Neural cell (in vitro differentiated cells): ENCODE data around the gene DACT2.

Experiments used
- CTCF ChIP-seq: fragments of 450-650 bp; IDR thresholded peaks from 2 replicates; pipeline ENCODE4 v1.5.1; 2014; ENCODE audit warnings: antibody characterized with exemption, mild to moderate bottlenecking, moderate library complexity; ENCODE audit not compliant: poor library complexity, severe bottlenecking
- EP300 ChIP-seq: fragments of 450-650 bp; conservative IDR thresholded peaks from 2 replicates; pipeline ENCODE4 v1.6.1; 2014; ENCODE audit warnings: antibody characterized with exemption, mild to moderate bottlenecking, moderate library complexity; ENCODE audit not compliant: poor library complexity, severe bottlenecking
- POLR2AphosphoS5 ChIP-seq: IDR thresholded peaks from 2 replicates; pipeline ENCODE4 v1.6.1; 2012
- SMC3 ChIP-seq: fragments of 450-650 bp; conservative IDR thresholded peaks from 2 replicates; pipeline ENCODE4 v1.6.1; 2014; ENCODE audit warnings: antibody characterized with exemption, mild to moderate bottlenecking, moderate library complexity; ENCODE audit not compliant: poor library complexity
- TAF1 ChIP-seq: IDR thresholded peaks from 2 replicates; pipeline ENCODE4 v1.6.1; 2012; ENCODE audit warnings: low read depth

- TF ChIP-seq SMC3 (no peak), CTCF (no peak), TAF1 (no peak), POLR2AphosphoS5 (no peak), EP300 (no peak)
Measured at GRCh38 chr6:168280899-168281245, 38.7 kb downstream of the DACT2 start.
